GM23338 (cell line): ENCODE measurements around the gene CASP3. TPM values are rescaled to one million over a fixed set of nuclear protein-coding genes. Genes with fewer than 3 reads are reported as not detected.
"Not testable (repeated sequence)": the region's sequence is repeated elsewhere in the genome, so short reads cannot be mapped to it uniquely, and the experiment has no call there.

ENCODE experiments used
- ATAC-seq: fragments of 200-7000 bp; cut with Tn5 transposase; 3 replicates; pipeline ENCODE4 v1.9.1; 2020
- DNase-seq: peaks from one replicate; pipeline ENCODE4 v3.0.0-alpha.2; 2015; ENCODE audit warnings: low spot score
- H2AFZ ChIP-seq: fragments of 200-600 bp; sonication (generic); 2 replicates; pipeline ENCODE4 v1.8.0; 2016; ENCODE audit warnings: antibody characterized with exemption, mild to moderate bottlenecking, moderate library complexity
- H3F3A ChIP-seq: fragments of 200-600 bp; sonication (generic); replicated peaks from 2 replicates; pipeline ENCODE4 v1.8.0; 2017; ENCODE audit warnings: antibody characterized with exemption, mixed run types, low read depth
- H3K27ac ChIP-seq: fragments of 200-600 bp; sonication (generic); 2 replicates; pipeline ENCODE4 v1.6.1; 2016; ENCODE audit warnings: low read depth
- H3K27me3 ChIP-seq: fragments of 200-600 bp; sonication (generic); 2 replicates; pipeline ENCODE4 v1.8.0; 2016; ENCODE audit warnings: mild to moderate bottlenecking, mixed run types, moderate library complexity; ENCODE audit not compliant: insufficient read depth
- H3K36me3 ChIP-seq: fragments of 200-600 bp; sonication (generic); 2 replicates; pipeline ENCODE4 v1.8.0; 2016; ENCODE audit warnings: mild to moderate bottlenecking; ENCODE audit not compliant: insufficient read depth
- H3K4me1 ChIP-seq: fragments of 200-600 bp; sonication (generic); 2 replicates; pipeline ENCODE4 v1.8.0; 2016; ENCODE audit warnings: mild to moderate bottlenecking, moderate library complexity; ENCODE audit not compliant: insufficient read depth
- H3K4me2 ChIP-seq: fragments of 200-600 bp; sonication (generic); 2 replicates; pipeline ENCODE4 v1.7.1; 2017; ENCODE audit warnings: mixed run types
- H3K4me3 ChIP-seq: fragments of 200-600 bp; sonication (generic); 2 replicates; pipeline ENCODE4 v1.6.1; 2016; ENCODE audit warnings: mixed run types
- H3K79me2 ChIP-seq: fragments of 200-600 bp; sonication (generic); replicated peaks from 2 replicates; pipeline ENCODE4 v1.8.0; 2017; ENCODE audit warnings: mild to moderate bottlenecking; ENCODE audit not compliant: insufficient read depth
- H3K9me2 ChIP-seq: fragments of 200-600 bp; sonication (generic); 2 replicates; pipeline ENCODE4 v1.8.0; 2017; ENCODE audit not compliant: insufficient read depth
- H4K20me1 ChIP-seq: fragments of 200-600 bp; sonication (generic); replicated peaks from 2 replicates; pipeline ENCODE4 v1.8.0; 2017; ENCODE audit warnings: mild to moderate bottlenecking; ENCODE audit not compliant: insufficient read depth
- H3K27ac Mint-ChIP-seq: 2 replicates; pipeline ENCODE4 v1.8.0; 2020; ENCODE audit warnings: inconsistent platforms, mild to moderate bottlenecking, moderate library complexity, mixed read lengths
- H3K27me3 Mint-ChIP-seq: 3 replicates; pipeline ENCODE4 v1.8.0; 2022; ENCODE audit warnings: low read depth, mild to moderate bottlenecking, moderate library complexity, mixed read lengths, inconsistent platforms; ENCODE audit not compliant: insufficient read depth, poor library complexity
- H3K36me3 Mint-ChIP-seq: 3 replicates; pipeline ENCODE4 v1.8.0; 2021; ENCODE audit warnings: low read depth, mild to moderate bottlenecking, inconsistent platforms, moderate library complexity, mixed read lengths
- H3K4me1 Mint-ChIP-seq: 3 replicates; pipeline ENCODE4 v1.8.0; 2020; ENCODE audit warnings: mild to moderate bottlenecking, inconsistent platforms, mixed read lengths
- H3K4me3 Mint-ChIP-seq: 3 replicates; pipeline ENCODE4 v1.8.0; 2021; ENCODE audit warnings: moderate library complexity, mild to moderate bottlenecking, inconsistent platforms, mixed read lengths
- H3K9me3 Mint-ChIP-seq: 3 replicates; pipeline ENCODE4 v1.8.0; 2020; ENCODE audit warnings: moderate library complexity, mild to moderate bottlenecking, inconsistent platforms, mixed read lengths
- CTCF ChIP-seq, 2 experiments: fragments of 200-600 bp in 1 of 2; sonication (generic) in 1 of 2; conservative IDR thresholded peaks; 2 replicates each; pipeline versions ENCODE4 v1.5.1 to v1.6.1; 2016 to 2017; ENCODE audit warnings: antibody characterized with exemption in 2 of 2, low read depth in 2 of 2, mild to moderate bottlenecking in 2 of 2, moderate library complexity in 1 of 2
- ETS1 ChIP-seq: IDR thresholded peaks from 2 replicates; pipeline ENCODE4 v1.6.1; 2016; ENCODE audit warnings: antibody characterized with exemption
- EZH2 ChIP-seq: fragments of 200-600 bp; sonication (generic); IDR thresholded peaks from one replicate; pipeline ENCODE4 v1.8.0; 2017; ENCODE audit warnings: antibody characterized with exemption, mild to moderate bottlenecking, low read depth; ENCODE audit not compliant: unreplicated experiment
- EZH2phosphoT487 ChIP-seq: fragments of 200-600 bp; sonication (generic); IDR thresholded peaks from one replicate; pipeline ENCODE4 v1.8.1; 2018; ENCODE audit warnings: antibody characterized with exemption; ENCODE audit not compliant: unreplicated experiment
- JUNB ChIP-seq: IDR thresholded peaks from one replicate; pipeline ENCODE4 v1.6.1; 2016; ENCODE audit warnings: antibody characterized with exemption; ENCODE audit not compliant: unreplicated experiment
- NANOG ChIP-seq: IDR thresholded peaks from 2 replicates; pipeline ENCODE4 v1.6.1; 2016; ENCODE audit warnings: antibody characterized with exemption, borderline replicate concordance
- POLR2AphosphoS5 ChIP-seq: IDR thresholded peaks from 2 replicates; pipeline ENCODE4 v1.6.1; 2016; ENCODE audit warnings: antibody characterized with exemption, low read depth
- STAT1 ChIP-seq: IDR thresholded peaks from one replicate; pipeline ENCODE4 v1.6.1; 2016; ENCODE audit warnings: antibody characterized with exemption; ENCODE audit not compliant: unreplicated experiment
- ZNF114 ChIP-seq: fragments of 250-450 bp; sonication (Bioruptor Pico); IDR thresholded peaks from 2 replicates; pipeline ENCODE4 v1.5.0; 2020; ENCODE audit warnings: mild to moderate bottlenecking, moderate library complexity
- ZNF331 ChIP-seq: fragments of 250-450 bp; sonication (Bioruptor Pico); IDR thresholded peaks from 2 replicates; pipeline ENCODE4 v1.5.0; 2020; ENCODE audit warnings: low read depth, mild to moderate bottlenecking, moderate library complexity
- polyA plus RNA-seq: library from polyadenylated mRNA; unstranded; fragments of >200 nt; fragmentation: Nextera tagmentation; extraction: Ambion mirVana; gene quantifications from 2 replicates; pipeline ENCODE4 v1.2.1, GENCODE V29; 2016
- total RNA-seq: library from RNA; depleted of rRNA; stranded (reverse); fragments of >200 nt; shearing (Covaris generic); gene quantifications from 2 replicates; pipeline ENCODE4 v1.2.3, GENCODE V29; 2014

CASP3 gene
- total and polyA plus RNA-seq, 2 experiments from 2014 or later = 50.5 to 84.4 TPM

GRCh38 chr4:184652681-184653080 lies 3.4 kb upstream of the CASP3 start:
- H3K36me3 ChIP-seq, H3K27me3 ChIP-seq, H3K4me2 ChIP-seq, H4K20me1 ChIP-seq, H3K9me3 Mint-ChIP-seq, H3K27ac Mint-ChIP-seq, H3K27me3 Mint-ChIP-seq, H3K36me3 Mint-ChIP-seq, DNase-seq, H2AFZ ChIP-seq, H3K4me3 Mint-ChIP-seq, H3K4me3 ChIP-seq, H3K27ac ChIP-seq, H3F3A ChIP-seq, H3K9me2 ChIP-seq, ATAC-seq: not testable (repeated sequence)
- H3K4me1 Mint-ChIP-seq = peaks cover 32% of the 10 kb centered on the region
- Histone ChIP-seq H3K4me1 (peaks cover 37% of the 10 kb centered on the region), H3K79me2 (peaks cover 13% of the 10 kb centered on the region)

- H4K20me1 ChIP-seq = peaks cover 12% of the 10 kb centered on the region
- DNase-seq (peak; percentile 51), ATAC-seq (no peak)
- 0 out of 2 replicates have a peak overlapping the region, but pooled peaks have one; percentile 75 for H3K27ac ChIP-seq
- H3K9me3 Mint-ChIP-seq = no peaks in the 10 kb centered on the region; the same call in 2 of the 3 replicates
- no peaks in the 10 kb centered on the region for H3K9me2 ChIP-seq
- H3K27ac Mint-ChIP-seq = peak overlapping the region; percentile 10
- no peaks in the 10 kb centered on the region for H3F3A ChIP-seq
- peaks cover 10% of the 10 kb centered on the region for H3K27me3 Mint-ChIP-seq
- peaks cover 12% of the 10 kb centered on the region; the same call in 2 of the 3 replicates for H3K36me3 Mint-ChIP-seq
- H3K4me2 ChIP-seq = peak overlapping the region; percentile 22; the same call in 1 of the 2 replicates
- H3K4me3 ChIP-seq = no peak overlapping the region
- H3K79me2 ChIP-seq = peaks cover 21% of the 10 kb centered on the region
- no peaks in the 10 kb centered on the region for H3K36me3 ChIP-seq
- peak overlapping the region; percentile 5; the same call in 2 of the 3 replicates for H3K4me3 Mint-ChIP-seq
- peaks cover 44% of the 10 kb centered on the region for H3K4me1 ChIP-seq
- TF ChIP-seq STAT1 (no peak), CTCF (conservative IDR thresholded peaks at IDR 0.05; ENCODE audit: low read depth in 2 of 2) (no peak)
- H3K4me1 Mint-ChIP-seq = peaks cover 40% of the 10 kb centered on the region
- no peak overlapping the region for H2AFZ ChIP-seq
- H3K27me3 ChIP-seq = no peaks in the 10 kb centered on the region
Observed at GRCh38 chr4:184651899-184652298, 2.7 kb upstream of the CASP3 start.

- H3K36me3 Mint-ChIP-seq = peaks cover 24% of the 10 kb centered on the region
- Histone ChIP-seq H3K4me2 (peak overlapping the region; percentile 87), H3K4me1 (peaks cover 59% of the 10 kb centered on the region), H3F3A (no peaks in the 10 kb centered on the region), H3K4me3 (peak overlapping the region; percentile 67), H3K79me2 (peaks cover 38% of the 10 kb centered on the region), H4K20me1 (peaks cover 26% of the 10 kb centered on the region), H3K9me2 (no peaks in the 10 kb centered on the region), H2AFZ (peak overlapping the region; percentile 91), H3K27me3 (no peaks in the 10 kb centered on the region), H3K36me3 (no peaks in the 10 kb centered on the region), H3K27ac (peak overlapping the region; percentile 91)
- peak overlapping the region; percentile 98 for H3K27ac Mint-ChIP-seq
- ATAC-seq = peak; percentile 13
- DNase-seq = peak; percentile 57
- H3K9me3 Mint-ChIP-seq = no peaks in the 10 kb centered on the region; the same call in 2 of the 3 replicates
- peaks cover 10% of the 10 kb centered on the region for H3K27me3 Mint-ChIP-seq
- H3K4me3 Mint-ChIP-seq = peak overlapping the region; percentile 86
- peaks cover 52% of the 10 kb centered on the region for H3K4me1 Mint-ChIP-seq
- TF ChIP-seq NANOG (no peak), EZH2 (no peak), ETS1 (no peak), EZH2phosphoT487 (no peak), POLR2AphosphoS5 (no peak), ZNF114 (no peak), CTCF (conservative IDR thresholded peaks at IDR 0.05; ENCODE audit: low read depth in 2 of 2) (no peak; a peak in 1 of 4 replicates), JUNB (no peak), ZNF331 (CRISPR knock-in tag) (no peak)
Observed at GRCh38 chr4:184649971-184650855, 966 bp upstream of the CASP3 start.
